T-helper 1 cell treated with Interleukin-12 subunit alpha and Interleukin-12 subunit beta and Interleukin-4 antibody, amounts not matched to agents 30 μg/mL and 1 μg/mL, for 36 hours (primary cell): Measurements from ENCODE around the gene ABCG1.

Source experiments
- H3K27ac Mint-ChIP-seq: one replicate; pipeline ENCODE4 v1.8.0; 2021; ENCODE audit warnings: mild to moderate bottlenecking, mixed read lengths
- H3K27me3 Mint-ChIP-seq: one replicate; pipeline ENCODE4 v1.8.0; 2021; ENCODE audit warnings: low read depth, mixed read lengths
- H3K36me3 Mint-ChIP-seq: one replicate; pipeline ENCODE4 v1.8.0; 2021; ENCODE audit warnings: low read depth, mixed read lengths
- H3K4me1 Mint-ChIP-seq: one replicate; pipeline ENCODE4 v1.8.0; 2021; ENCODE audit warnings: low read depth, mixed read lengths
- H3K4me3 Mint-ChIP-seq: one replicate; pipeline ENCODE4 v1.8.0; 2021; ENCODE audit warnings: mild to moderate bottlenecking, moderate library complexity, mixed read lengths
- H3K9me3 Mint-ChIP-seq: one replicate; pipeline ENCODE4 v1.8.0; 2021; ENCODE audit warnings: mixed read lengths

Gene ABCG1

DNA sequence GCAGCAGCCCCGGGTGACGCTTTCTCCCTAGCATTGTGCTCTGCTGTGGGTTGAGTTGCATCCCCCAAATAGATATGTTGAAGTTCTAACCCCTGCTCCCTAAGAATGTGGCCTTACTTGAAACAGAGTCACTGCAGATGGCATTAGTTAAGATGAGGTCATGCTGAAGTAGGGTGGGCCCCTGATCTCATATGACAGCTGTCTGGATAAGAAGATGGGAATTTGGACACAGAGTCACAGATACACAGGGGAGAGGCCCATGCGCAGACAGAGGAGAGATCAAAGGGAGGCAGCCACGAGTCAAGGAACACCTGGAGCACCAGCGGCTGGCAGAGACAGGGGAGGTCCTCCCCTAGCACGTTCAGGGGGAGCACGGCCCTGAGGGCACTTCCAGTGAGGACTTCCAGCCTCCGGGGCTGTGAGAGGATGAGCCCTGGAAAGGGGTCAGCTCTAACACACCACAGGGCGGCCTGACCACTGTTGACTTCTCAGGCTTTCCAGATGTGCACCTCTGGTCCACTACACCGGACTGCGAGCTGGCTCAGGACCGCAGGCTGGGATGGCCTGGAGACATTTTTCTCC, 46.4 kb downstream of the ABCG1 start:
- no peak overlapping the region for H3K4me3 Mint-ChIP-seq
- H3K4me1 Mint-ChIP-seq = peaks cover 23% of the 10 kb centered on the region
- no peak overlapping the region for H3K27ac Mint-ChIP-seq

DNA sequence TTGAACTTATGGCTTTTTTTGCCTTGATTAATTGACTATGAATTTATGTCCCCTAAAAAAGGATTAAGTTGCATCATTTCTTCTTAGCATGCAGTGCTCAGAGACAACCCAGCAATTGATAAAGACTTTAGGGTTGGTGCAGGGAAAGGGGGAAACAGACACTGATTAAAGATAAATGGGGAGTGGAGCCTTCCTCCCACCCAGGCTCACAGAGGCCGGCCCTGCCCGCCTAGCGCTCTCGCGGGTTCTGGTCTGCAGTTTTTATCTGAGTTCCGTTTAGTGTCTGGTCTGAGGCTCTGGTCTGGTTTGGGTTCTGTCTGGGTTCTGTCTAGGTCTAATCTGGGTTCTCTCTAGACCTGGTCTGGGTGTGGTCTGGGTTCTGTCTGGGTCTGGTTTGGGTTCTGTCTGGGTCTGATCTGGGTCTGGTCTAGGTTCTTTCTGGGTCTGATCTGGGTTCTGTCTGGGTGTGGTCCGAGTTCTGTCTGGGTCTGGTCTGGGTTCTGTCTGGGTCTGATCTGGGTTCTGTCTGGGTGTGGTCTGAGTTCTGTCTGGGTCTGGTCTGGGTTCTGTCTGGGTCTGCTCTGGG, 48.1 kb downstream of the ABCG1 start:
- H3K4me3 Mint-ChIP-seq = no peak overlapping the region
- peaks cover 23% of the 10 kb centered on the region for H3K4me1 Mint-ChIP-seq
- peaks cover 4% of the 10 kb centered on the region for H3K36me3 Mint-ChIP-seq
- no peaks in the 10 kb centered on the region for H3K27me3 Mint-ChIP-seq
- no peak overlapping the region for H3K27ac Mint-ChIP-seq
- H3K9me3 Mint-ChIP-seq = no peaks in the 10 kb centered on the region

More for the DNA sequence above, 46.4 kb downstream of the ABCG1 start:
- Mint-ChIP-seq H3K27me3 (no peaks in the 10 kb centered on the region), H3K9me3 (no peaks in the 10 kb centered on the region), H3K36me3 (no peaks in the 10 kb centered on the region)

DNA sequence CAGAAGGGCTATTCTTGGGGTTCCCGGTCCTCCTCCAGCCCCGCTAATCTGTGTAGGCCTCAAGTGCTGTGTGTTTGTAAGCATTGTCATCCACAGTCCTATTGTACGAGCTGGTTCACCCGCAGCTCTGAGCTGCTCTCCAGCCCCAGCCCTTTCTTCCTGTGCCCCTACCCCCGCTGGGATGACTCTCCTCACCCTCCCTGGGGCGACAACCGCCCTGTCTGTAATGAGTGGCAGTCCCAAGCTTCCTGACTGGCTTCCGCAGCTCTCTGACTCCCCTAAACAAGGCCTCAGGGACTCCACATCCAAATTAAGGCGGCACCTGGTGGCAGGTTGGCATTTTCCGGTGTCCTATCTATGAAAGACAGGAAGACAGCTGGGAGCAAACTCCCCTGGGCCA, 50.4 kb downstream of the ABCG1 start:
- H3K4me3 Mint-ChIP-seq = no peak overlapping the region
- H3K4me1 Mint-ChIP-seq = peaks cover 23% of the 10 kb centered on the region
- no peaks in the 10 kb centered on the region for H3K27me3 Mint-ChIP-seq
- H3K9me3 Mint-ChIP-seq = no peaks in the 10 kb centered on the region
- peaks cover 4% of the 10 kb centered on the region for H3K36me3 Mint-ChIP-seq
- peak overlapping the region; percentile 55 for H3K27ac Mint-ChIP-seq

DNA sequence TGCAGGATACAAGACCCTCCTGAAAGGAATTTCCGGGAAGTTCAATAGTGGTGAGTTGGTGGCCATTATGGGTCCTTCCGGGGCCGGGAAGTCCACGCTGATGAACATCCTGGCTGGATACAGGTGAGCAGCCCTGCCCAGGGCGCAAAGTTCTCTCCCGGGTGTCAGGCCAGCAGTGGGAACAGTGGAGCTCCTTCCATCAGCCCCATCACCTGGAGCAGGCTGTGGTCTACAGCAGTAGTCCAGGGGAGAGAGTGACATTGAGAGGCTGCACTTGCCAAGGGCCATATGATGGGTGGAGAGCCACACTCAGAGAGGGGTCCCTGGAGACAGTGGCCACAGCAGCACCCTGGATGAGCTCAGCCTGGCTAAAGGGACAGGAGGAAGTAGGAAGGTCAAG, 52.1 kb downstream of the ABCG1 start:
- no peaks in the 10 kb centered on the region for H3K27me3 Mint-ChIP-seq
- peak overlapping the region; percentile 55 for H3K27ac Mint-ChIP-seq
- peaks cover 4% of the 10 kb centered on the region for H3K36me3 Mint-ChIP-seq
- H3K9me3 Mint-ChIP-seq = no peaks in the 10 kb centered on the region
- H3K4me1 Mint-ChIP-seq = peaks cover 22% of the 10 kb centered on the region
- H3K4me3 Mint-ChIP-seq = no peak overlapping the region

DNA sequence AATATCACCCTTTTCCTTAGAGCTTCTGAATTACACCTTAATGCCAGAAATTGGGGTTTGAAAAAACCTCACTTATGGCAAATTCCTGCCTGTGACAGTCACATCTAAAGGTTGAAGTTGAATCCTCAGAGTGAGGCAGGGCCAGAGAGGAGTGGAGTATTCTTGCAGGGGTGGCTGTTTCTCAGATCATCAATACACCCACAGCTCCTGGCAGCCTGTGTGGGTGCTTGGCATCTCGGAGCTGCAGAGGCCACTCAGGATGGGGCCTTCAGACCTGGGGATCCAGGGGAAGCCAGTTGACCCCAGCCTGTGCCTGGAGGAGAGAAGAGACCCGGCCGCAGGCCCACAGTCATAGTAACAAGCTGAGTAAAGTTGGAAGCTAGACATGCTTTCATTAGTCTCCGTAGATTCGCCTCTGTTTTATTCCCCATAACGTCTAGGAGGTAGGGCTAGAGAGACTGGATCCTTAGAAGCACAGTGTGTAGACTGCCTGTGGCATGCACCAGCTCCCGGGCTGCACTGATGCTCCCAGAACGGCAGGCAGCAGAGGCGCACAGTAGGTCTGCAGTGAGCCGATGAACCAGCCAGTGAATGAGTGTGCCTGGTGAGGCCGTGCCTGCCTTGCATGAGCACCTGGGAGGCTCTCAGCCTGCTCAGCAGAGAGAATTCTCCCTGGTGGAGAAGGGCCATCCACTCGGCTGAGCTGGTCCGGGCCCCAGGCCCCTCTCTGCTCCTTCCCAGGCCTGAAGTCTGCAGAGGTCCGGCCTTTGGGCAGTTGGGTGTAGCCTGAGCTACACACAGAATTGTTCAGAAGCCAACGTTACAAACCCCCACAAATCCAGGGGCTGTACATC, 53.4 kb downstream of the ABCG1 start:
- Mint-ChIP-seq H3K4me1 (peaks cover 19% of the 10 kb centered on the region), H3K9me3 (no peaks in the 10 kb centered on the region), H3K27ac (no peak overlapping the region), H3K4me3 (no peak overlapping the region), H3K36me3 (peaks cover 8% of the 10 kb centered on the region), H3K27me3 (no peaks in the 10 kb centered on the region)

DNA sequence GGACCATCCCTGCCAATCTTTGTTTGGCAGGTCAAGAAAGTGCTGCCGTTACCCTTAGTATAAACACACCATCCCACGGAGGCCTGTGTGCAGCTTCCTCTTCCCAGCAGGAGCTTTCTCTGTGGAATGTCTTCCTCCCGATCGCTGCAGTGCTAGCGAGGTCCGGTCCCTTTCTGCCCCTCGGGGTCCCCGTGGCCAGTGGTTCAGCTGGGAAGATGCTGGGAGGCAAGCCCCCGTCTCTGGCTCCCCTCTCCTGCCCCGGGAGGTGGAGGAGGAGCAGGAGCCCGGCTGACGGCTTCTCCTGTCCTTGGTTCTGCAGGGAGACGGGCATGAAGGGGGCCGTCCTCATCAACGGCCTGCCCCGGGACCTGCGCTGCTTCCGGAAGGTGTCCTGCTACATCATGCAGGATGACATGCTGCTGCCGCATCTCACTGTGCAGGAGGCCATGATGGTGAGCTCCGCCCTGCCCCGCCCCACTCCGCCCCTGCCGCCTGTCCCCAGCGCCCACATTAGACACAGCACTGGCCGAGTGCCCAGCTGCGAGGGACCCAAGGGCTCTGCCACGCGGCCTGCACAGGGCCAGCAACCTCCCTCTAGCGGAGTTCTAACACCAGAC, 54.2 kb downstream of the ABCG1 start:
- H3K4me3 Mint-ChIP-seq = no peak overlapping the region
- H3K27me3 Mint-ChIP-seq = no peaks in the 10 kb centered on the region

DNA sequence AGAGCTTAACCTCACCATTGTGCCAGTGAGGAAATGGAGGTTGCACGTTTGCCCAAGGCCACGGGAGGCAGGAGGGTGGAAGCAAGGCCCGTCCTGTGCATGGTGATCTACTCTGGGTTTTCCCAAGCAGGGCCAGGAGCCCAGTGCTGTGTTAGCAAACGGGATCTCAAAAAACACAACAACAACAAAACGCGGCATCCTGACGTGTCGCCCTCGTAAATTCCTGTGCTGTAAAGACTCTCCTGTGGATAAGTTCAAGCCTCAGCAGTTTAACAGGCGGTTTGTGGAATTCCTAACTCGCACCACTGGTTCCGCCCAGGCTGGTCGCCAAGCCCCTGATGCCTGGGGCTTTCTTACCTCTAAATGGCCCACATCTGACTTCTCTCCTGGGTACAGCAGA, 57.1 kb downstream of the ABCG1 start:
- Mint-ChIP-seq H3K4me1 (no peaks in the 10 kb centered on the region), H3K27ac (no peak overlapping the region), H3K4me3 (no peak overlapping the region), H3K36me3 (peaks cover 5% of the 10 kb centered on the region), H3K9me3 (no peaks in the 10 kb centered on the region), H3K27me3 (no peaks in the 10 kb centered on the region)

More for the DNA sequence above, 54.2 kb downstream of the ABCG1 start:
- H3K27ac Mint-ChIP-seq = no peak overlapping the region
- no peaks in the 10 kb centered on the region for H3K9me3 Mint-ChIP-seq
- peaks cover 13% of the 10 kb centered on the region for H3K4me1 Mint-ChIP-seq
- H3K36me3 Mint-ChIP-seq = peaks cover 8% of the 10 kb centered on the region

DNA sequence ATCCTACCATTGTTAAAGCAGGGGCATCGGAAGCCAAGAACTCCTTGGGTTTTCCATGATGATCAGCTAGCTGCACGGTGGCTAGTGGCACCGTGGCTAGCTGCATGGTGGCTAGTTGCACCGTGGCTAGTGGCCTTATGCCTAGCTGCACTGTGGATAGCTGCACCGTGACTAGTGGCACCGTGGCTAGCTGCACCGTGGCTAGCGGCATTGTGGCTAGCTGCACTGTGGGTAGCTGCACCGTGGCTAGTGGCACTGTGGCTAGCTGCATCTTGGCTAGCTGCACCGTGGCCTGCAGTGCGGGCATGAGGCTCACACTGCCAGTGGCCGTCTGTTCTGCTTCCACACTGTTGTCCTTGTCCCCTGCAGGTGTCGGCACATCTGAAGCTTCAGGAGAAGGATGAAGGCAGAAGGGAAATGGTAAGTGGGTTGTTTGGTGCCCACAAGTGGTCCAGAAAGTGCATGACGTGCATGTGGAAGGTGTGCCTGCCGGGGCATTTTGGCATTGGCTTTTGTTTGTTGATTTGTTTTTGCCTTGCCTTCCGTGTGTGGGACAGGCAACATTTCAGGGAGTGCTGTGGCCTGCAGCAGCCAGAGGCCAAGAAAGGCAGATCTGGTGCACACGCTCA, 57.7 kb downstream of the ABCG1 start:
- Mint-ChIP-seq H3K27ac (no peak overlapping the region), H3K4me1 (no peaks in the 10 kb centered on the region), H3K36me3 (peaks cover 3% of the 10 kb centered on the region), H3K9me3 (no peaks in the 10 kb centered on the region), H3K27me3 (no peaks in the 10 kb centered on the region), H3K4me3 (no peak overlapping the region)

DNA sequence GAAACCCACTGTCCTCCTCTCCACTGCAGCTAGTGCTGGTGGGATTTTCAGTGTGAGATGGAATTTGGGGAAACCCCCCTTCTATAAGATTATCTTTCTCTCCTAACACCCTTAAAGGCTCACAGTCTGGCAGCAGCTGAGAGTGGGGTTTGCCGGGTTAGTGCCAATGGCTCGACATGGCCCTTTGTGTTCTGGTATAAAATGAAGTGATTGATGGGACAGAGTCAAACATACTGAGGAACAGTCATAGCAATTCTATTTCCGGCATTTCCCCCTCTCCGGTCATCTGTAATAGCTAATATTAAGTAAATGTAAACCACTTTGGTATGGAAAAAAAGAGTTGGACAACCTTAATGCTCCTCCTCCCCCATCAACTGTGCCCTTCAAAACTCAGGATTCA, 58.7 kb downstream of the ABCG1 start:
- H3K4me1 Mint-ChIP-seq = no peaks in the 10 kb centered on the region
- no peaks in the 10 kb centered on the region for H3K9me3 Mint-ChIP-seq
- no peak overlapping the region for H3K4me3 Mint-ChIP-seq
- peaks cover 3% of the 10 kb centered on the region for H3K36me3 Mint-ChIP-seq
- no peak overlapping the region for H3K27ac Mint-ChIP-seq
- H3K27me3 Mint-ChIP-seq = no peaks in the 10 kb centered on the region

DNA sequence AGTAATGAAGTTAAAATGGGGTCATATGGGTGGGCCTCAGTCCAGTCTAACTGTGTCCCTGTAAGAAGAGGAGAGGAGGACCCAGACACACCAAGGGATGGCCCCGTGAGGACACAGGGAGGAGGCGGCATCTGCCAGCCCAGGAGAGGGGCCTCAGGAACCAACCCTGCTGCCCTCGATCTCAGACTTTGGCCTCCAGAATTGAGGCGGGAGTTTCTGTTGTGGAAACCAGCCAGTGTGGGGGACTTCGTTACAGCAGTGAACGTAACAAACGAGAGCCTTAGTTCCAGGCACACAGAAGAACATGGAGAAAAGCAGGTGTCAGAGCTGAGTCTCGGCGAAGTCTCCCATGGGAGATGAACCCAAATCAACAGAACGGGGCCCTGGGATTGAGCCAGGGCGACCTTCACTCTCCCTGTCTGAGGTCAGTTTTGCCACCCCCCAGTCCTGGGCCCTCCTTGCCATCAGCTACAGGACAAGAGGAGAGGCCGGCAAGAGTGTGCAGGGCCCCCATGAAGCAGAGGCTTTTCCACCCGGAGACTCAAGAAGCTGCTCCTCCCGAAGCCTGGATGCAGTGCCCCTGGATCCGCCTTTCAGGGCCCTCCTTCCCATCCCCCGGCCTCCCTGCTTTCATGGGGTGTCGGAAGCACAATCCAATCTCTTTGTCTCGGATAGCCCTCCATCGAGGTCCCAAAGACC, 59.7 kb downstream of the ABCG1 start:
- no peaks in the 10 kb centered on the region for H3K27me3 Mint-ChIP-seq
- H3K4me3 Mint-ChIP-seq = no peak overlapping the region
- no peaks in the 10 kb centered on the region for H3K9me3 Mint-ChIP-seq
- H3K36me3 Mint-ChIP-seq = peaks cover 5% of the 10 kb centered on the region
- no peaks in the 10 kb centered on the region for H3K4me1 Mint-ChIP-seq
- no peak overlapping the region for H3K27ac Mint-ChIP-seq

DNA sequence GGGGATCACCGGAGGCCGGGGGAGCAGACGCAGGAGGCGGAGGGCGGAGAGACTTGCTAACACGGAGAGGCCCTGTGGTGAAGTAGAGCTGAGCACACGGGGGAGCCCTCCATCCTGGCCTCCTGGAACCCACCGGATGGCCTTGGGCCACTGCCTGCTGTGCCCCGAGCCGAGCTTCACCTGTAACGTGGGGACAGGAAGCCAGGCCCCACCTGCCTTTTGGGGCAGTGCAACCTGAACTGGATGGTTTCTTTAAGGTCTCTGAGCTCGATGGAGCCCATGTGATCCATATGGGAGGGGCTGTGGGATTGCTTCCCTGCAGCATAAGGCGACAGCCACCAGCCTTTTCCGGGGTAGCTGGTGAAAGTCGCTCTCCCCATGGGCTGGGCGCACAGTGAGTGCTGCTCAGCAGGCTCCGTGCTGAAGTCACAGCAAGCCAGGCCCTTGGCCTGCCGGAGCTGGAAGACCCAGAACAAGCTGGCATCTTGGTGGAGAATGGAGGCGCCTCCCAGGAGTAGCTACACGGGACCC, 60.5 kb downstream of the ABCG1 start:
- no peak overlapping the region for H3K4me3 Mint-ChIP-seq
- H3K9me3 Mint-ChIP-seq = no peaks in the 10 kb centered on the region
- no peaks in the 10 kb centered on the region for H3K27me3 Mint-ChIP-seq
- H3K36me3 Mint-ChIP-seq = peaks cover 5% of the 10 kb centered on the region
- H3K4me1 Mint-ChIP-seq = no peaks in the 10 kb centered on the region
- no peak overlapping the region for H3K27ac Mint-ChIP-seq

DNA sequence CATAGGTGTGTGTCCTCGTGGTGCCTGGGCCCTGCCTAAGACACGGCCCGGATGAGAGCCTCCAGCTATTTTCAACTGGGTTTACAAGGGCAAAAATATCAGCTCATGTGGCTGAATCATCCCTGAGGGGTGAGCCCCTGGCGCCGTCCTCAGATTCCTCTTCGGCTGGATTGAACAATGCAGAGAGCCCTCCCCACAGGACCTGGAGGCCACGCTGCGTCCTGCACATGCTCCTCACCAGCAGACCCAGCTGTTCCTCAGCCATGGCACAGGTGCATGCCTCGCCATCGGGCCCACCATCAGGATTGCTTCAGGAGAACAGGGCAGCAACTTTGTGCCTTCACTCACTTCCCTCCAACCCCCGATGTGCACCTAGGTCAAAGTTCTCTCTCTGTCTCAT, 60.9 kb downstream of the ABCG1 start:
- H3K4me1 Mint-ChIP-seq = no peaks in the 10 kb centered on the region
- no peaks in the 10 kb centered on the region for H3K9me3 Mint-ChIP-seq
- H3K27me3 Mint-ChIP-seq = no peaks in the 10 kb centered on the region
- H3K36me3 Mint-ChIP-seq = peaks cover 5% of the 10 kb centered on the region
- no peak overlapping the region for H3K27ac Mint-ChIP-seq
- no peak overlapping the region for H3K4me3 Mint-ChIP-seq

DNA sequence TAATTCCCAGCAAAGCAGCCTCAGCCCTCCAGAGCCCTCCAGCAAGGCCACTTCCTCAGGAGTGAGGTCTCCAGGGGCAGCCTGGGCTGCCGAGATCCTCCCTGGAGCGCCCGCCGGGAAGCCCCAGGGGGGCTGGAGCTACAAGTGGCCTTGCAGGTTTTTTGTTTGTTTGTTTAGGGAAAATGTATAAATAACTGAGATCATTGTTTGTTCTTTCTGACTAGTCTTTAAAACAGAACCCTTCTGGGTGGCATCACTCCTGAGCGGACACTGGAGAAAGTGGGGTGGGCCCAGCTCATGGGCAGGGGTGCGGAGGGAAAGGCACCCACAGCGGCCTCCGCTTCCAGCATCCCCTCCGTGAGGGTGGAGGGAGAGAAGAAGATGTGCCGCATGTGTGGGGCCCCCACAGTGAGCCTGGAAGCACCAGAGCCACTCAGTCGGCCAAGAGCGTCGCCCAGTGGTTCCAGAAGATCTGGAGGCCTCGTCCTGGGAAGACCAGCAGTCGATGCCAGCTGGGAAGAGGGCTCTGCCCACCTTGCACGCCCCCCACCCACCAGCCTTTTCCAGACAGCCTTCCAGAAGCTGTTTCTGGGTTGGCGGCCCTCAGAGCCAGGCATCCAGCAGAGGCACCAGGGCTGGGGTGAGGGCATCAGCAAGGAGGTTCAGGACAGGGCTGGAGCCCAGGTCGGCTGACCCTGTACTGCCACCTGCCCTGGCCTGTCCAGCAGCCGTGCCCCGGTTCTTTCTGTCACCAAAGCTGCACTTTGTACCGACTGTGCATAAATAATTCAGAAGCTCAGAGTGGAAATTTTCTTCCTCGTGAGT, 61.6 kb downstream of the ABCG1 start:
- Mint-ChIP-seq H3K4me3 (no peak overlapping the region), H3K9me3 (no peaks in the 10 kb centered on the region), H3K27ac (no peak overlapping the region), H3K4me1 (no peaks in the 10 kb centered on the region), H3K36me3 (peaks cover 5% of the 10 kb centered on the region), H3K27me3 (no peaks in the 10 kb centered on the region)
